A549 (cell line): Measurements from ENCODE around the gene DENND2D. TPM values are rescaled to one million over a fixed set of nuclear protein-coding genes. Genes with fewer than 3 reads are reported as not detected.

Source experiments
- ATAC-seq, 2 experiments: fragments of 200-7000 bp in 1 of 2; fragments of >200 bp in 1 of 2; cut with Nextera tagmentation in 1 of 2; cut with Tn5 transposase in 1 of 2; 3 replicates each; pipeline versions ENCODE4 v1.8.0 to v1.9.1; 2018 to 2020; ENCODE audit warnings: mild to moderate bottlenecking in 1 of 2, moderate library complexity in 1 of 2
- CTCF ChIA-PET: fragments of 300-600 bp; sonication (Branson Sonifier 250); formaldehyde crosslinking; extraction: SDS; loops from one replicate; lab custom pipeline; 2021; ENCODE audit warnings: antibody characterized with exemption, inconsistent platforms; lab: Yijun Ruan, JAX
- POLR2A ChIA-PET: fragments of 350-600 bp; formaldehyde crosslinking; extraction: SDS; loops from one replicate; lab custom pipeline; 2021; ENCODE audit warnings: antibody characterized with exemption, inconsistent platforms; lab: Yijun Ruan, JAX
- DNase-seq, 2 experiments: peaks; one replicate each; pipeline versions ENCODE4 v3.0.0 to v3.0.0-alpha.2; 2011 to 2016; ENCODE audit warnings: low read depth in 1 of 2, low spot score in 1 of 2
- FAIRE-seq: peaks from 2 replicates; lab custom pipeline; 2011; peaks lifted over from hg19 to GRCh38; lab: Jason Lieb, UNC
- H3K27ac ChIP-seq, 2 experiments: fragments of >200 bp; sonication (Bioruptor Twin); formaldehyde crosslinking; 3 replicates each; pipeline ENCODE4 v1.5.1; 2016 to 2017
- H3K4me1 ChIP-seq: fragments of >200 bp; sonication (Bioruptor Twin); formaldehyde crosslinking; 3 replicates; pipeline ENCODE4 v1.6.1; 2016
- H3K4me2 ChIP-seq: fragments of >200 bp; sonication (Bioruptor Twin); formaldehyde crosslinking; 3 replicates; pipeline ENCODE4 v1.6.1; 2016
- H3K4me3 ChIP-seq: fragments of >200 bp; sonication (Bioruptor Twin); formaldehyde crosslinking; 3 replicates; pipeline ENCODE4 v1.5.1; 2016
- H3K9me3 ChIP-seq: fragments of >200 bp; sonication (Bioruptor Twin); formaldehyde crosslinking; 3 replicates; pipeline ENCODE4 v1.6.1; 2016
- BHLHE40 ChIP-seq: IDR thresholded peaks from 2 replicates; pipeline ENCODE4 v1.6.1; 2012; ENCODE audit warnings: low read depth, low read length, inconsistent platforms
- CBX8 ChIP-seq: fragments of 200-600 bp; sonication (generic); IDR thresholded peaks from 2 replicates; pipeline ENCODE4 v1.6.1; 2016
- EHF ChIP-seq: fragments of 250-450 bp; sonication (Bioruptor Pico); IDR thresholded peaks from 2 replicates; pipeline ENCODE4 v1.5.0; 2020; ENCODE audit warnings: mild to moderate bottlenecking
- EHMT2 ChIP-seq: fragments of 200-600 bp; sonication (generic); IDR thresholded peaks from 2 replicates; pipeline ENCODE4 v1.6.1; 2016; ENCODE audit warnings: antibody characterized with exemption, low read depth, mild to moderate bottlenecking, moderate library complexity
- EP300 ChIP-seq, 2 experiments: fragments of >200 bp; sonication (Bioruptor Twin); formaldehyde crosslinking; IDR thresholded peaks; 2 replicates in 1 of 2; 3 replicates in 1 of 2; pipeline ENCODE4 v1.6.1; 2016 to 2017
- FOSL2 ChIP-seq, 2 experiments: fragments of 450-650 bp in 1 of 2; fragments of >200 bp in 1 of 2; sonication (Bioruptor Twin) in 1 of 2; formaldehyde crosslinking; IDR thresholded peaks; 2 replicates each; pipeline versions ENCODE4 v1.5.0 to v1.6.1; 2016 to 2020; ENCODE audit warnings: mild to moderate bottlenecking in 1 of 2, moderate library complexity in 1 of 2
- FOXS1 ChIP-seq: fragments of 250-450 bp; sonication (Bioruptor Pico); IDR thresholded peaks from 2 replicates; pipeline ENCODE4 v1.5.0; 2020; ENCODE audit warnings: mild to moderate bottlenecking, moderate library complexity
- HOXB5 ChIP-seq: fragments of 250-450 bp; sonication (Bioruptor Pico); IDR thresholded peaks from 2 replicates; pipeline ENCODE4 v1.5.0; 2020; ENCODE audit warnings: mild to moderate bottlenecking, moderate library complexity
- KDM1A ChIP-seq: fragments of 200-600 bp; sonication (generic); IDR thresholded peaks from 2 replicates; pipeline ENCODE4 v1.6.1; 2016; ENCODE audit warnings: low read depth, mild to moderate bottlenecking
- KDM5A ChIP-seq: fragments of 200-600 bp; sonication (generic); IDR thresholded peaks from 2 replicates; pipeline ENCODE4 v1.6.1; 2016; ENCODE audit warnings: antibody characterized with exemption, mild to moderate bottlenecking
- NR3C1 ChIP-seq: fragments of >200 bp; sonication (Bioruptor Twin); formaldehyde crosslinking; IDR thresholded peaks from 3 replicates; pipeline ENCODE4 v1.6.1; 2017
- RARB ChIP-seq: fragments of 250-450 bp; sonication (Bioruptor Pico); IDR thresholded peaks from 2 replicates; pipeline ENCODE4 v1.8.0; 2021; ENCODE audit warnings: mild to moderate bottlenecking, moderate library complexity
- RCOR1 ChIP-seq: fragments of 150-350 bp; IDR thresholded peaks from 2 replicates; pipeline ENCODE4 v1.6.1; 2014; ENCODE audit warnings: antibody characterized with exemption, low read length, low read depth
- RNF2 ChIP-seq: fragments of 200-600 bp; sonication (generic); IDR thresholded peaks from 2 replicates; pipeline ENCODE4 v1.6.1; 2016; ENCODE audit warnings: low read depth, mild to moderate bottlenecking, antibody characterized with exemption, moderate library complexity, borderline replicate concordance
- ZSCAN20 ChIP-seq: fragments of 250-450 bp; sonication (Bioruptor Pico); IDR thresholded peaks from 2 replicates; pipeline ENCODE4 v1.8.0; 2022; ENCODE audit warnings: mild to moderate bottlenecking, moderate library complexity
- WGBS: methylation state at CpG from one replicate; pipeline ENCODE4 v1.1.6; 2017; ENCODE audit errors: missing lambda C conversion rate; 5-methylcytosine and 5-hydroxymethylcytosine counted together
- polyA plus RNA-seq, 4 experiments: library from polyadenylated mRNA; depleted of rRNA in 3 of 4; stranded (reverse); fragments of >200 nt; fragmentation: RNase III in 1 of 4; extraction: RNeasy Plus Mini Kit Qiagen cat#74134 plus additional on column Dnase treatment in 1 of 4; gene quantifications; 2 replicates in 3 of 4; 3 replicates in 1 of 4; pipeline ENCODE4 v1.2.3, GENCODE V29; 2011 to 2017
- TF ChIP-seq, protein P1 (sequence below): IDR thresholded peaks from 2 replicates; pipeline ENCODE4 v1.6.1; 2012
- TF ChIP-seq, protein P2 (sequence below): IDR thresholded peaks from 2 replicates; pipeline ENCODE4 v1.6.1; 2012; ENCODE audit warnings: low read depth, borderline replicate concordance
- TF ChIP-seq, protein P3 (sequence below): fragments of 250-450 bp; sonication (Bioruptor Pico); IDR thresholded peaks from 2 replicates; pipeline ENCODE4 v1.5.0; 2020; ENCODE audit warnings: low read depth, mild to moderate bottlenecking, moderate library complexity
- TF ChIP-seq, protein P4 (sequence below): fragments of >200 bp; sonication (Bioruptor Twin); formaldehyde crosslinking; IDR thresholded peaks from 2 replicates; pipeline ENCODE4 v1.6.1; 2016

Gene DENND2D
- polyA plus RNA-seq, 2 of the 4 experiments (the other 2 are of a cell fraction) = 1.7 to 3.4 TPM

DNA sequence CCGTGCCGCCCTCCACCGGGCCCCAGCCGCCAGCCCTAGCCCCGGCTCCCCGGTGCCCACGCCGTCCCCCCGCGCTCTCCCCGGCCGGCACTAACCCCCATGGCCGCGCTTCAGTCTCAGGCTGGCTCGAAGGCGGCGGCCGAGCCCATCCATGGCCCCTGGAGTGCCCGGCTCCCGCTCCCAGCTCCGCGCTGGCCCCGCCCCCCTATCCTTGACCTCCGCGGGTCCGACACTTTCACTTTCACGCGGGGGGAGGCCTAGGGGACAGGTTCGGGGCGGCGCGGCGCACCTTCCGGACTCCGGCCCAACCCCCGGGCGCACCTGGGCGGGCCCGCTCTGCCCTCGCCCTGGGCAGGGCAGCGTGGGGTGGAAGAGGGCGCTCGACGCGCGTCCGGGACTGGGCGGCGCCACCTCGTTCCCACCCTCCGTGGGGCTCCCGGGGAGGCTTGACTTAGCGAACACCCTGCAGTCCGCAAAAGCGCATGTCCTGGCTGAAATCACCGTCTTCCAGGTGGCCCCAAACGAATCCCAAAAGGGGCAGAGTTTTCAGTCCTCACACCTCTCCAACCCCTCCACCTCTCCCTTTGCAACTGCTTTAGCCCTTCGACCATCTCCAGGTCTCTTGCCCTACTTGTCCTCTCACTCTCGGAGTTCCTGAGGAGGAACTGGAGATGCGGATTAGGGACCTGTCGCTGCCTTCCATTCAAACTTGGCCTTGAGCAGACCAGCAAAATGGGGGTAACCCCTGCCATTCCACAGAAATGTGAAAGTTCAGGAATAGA lies 3.9 kb upstream of the DENND2D start:
- DNase-seq (peak in 1 of 2 experiments; percentile 10), FAIRE-seq (no peak), ATAC-seq (peak; percentile 63 to 81; a peak in 5 of 6 replicates)
- no peaks in the 10 kb centered on the region for H3K9me3 ChIP-seq
- ChIA-PET CTCF (no interaction called here), POLR2A (no interaction called here)
- TF ChIP-seq FOXS1 (CRISPR knock-in tag) (no peak), EHMT2 (no peak)
- TF ChIP-seq, protein P1, sequence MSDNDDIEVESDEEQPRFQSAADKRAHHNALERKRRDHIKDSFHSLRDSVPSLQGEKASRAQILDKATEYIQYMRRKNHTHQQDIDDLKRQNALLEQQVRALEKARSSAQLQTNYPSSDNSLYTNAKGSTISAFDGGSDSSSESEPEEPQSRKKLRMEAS = peak; percentile 63; the same call in 1 of the 2 replicates
- TF ChIP-seq, protein P2, sequence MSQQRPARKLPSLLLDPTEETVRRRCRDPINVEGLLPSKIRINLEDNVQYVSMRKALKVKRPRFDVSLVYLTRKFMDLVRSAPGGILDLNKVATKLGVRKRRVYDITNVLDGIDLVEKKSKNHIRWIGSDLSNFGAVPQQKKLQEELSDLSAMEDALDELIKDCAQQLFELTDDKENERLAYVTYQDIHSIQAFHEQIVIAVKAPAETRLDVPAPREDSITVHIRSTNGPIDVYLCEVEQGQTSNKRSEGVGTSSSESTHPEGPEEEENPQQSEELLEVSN = peak; percentile 71
- H3K4me3 ChIP-seq = peak overlapping the region; percentile 61
- H3K27ac ChIP-seq = peak overlapping the region; percentile 65 to 87; a peak in 5 of 6 replicates
- H3K4me2 ChIP-seq = peak overlapping the region; percentile 88
- no peaks in the 10 kb centered on the region for H3K4me1 ChIP-seq
- WGBS = 34% methylated on average over 10 of the region's 61 CpGs

DNA sequence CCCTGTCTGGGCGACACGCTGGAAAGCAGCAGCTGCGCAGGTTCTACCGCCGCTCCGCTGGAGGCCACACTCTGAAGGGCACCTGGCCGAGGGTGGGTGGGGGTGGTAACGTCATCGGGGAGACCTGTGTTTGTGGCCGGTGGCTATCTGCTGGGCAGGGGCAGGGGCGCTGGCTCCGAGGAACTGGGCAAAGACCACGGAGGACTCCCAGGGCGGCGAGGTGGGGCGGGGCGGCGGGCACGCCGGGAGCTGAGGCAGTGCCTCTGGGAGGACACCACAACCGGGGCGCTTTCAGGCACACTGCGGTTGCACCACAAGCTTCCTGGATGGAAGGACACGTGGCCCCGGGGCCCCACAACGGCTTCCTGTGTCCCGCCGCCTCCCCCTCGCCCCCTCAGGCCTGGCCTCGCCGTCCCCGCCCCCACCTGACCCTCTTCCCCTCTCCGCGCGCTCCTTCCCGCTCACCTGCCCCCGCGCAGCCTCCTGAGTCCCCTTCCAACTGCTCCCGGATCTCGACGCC lies 3.3 kb upstream of the DENND2D start:
- ChIA-PET CTCF (no interaction called here), POLR2A (no interaction called here)
- H3K27ac ChIP-seq = peak overlapping the region; percentile 65 to 87; a peak in 5 of 6 replicates
- FAIRE-seq = no peak
- no peaks in the 10 kb centered on the region for H3K9me3 ChIP-seq
- DNase-seq = no peak
- WGBS = 76% methylated on average over 4 of the region's 41 CpGs
- TF ChIP-seq ZSCAN20 (CRISPR knock-in tag) (no peak), RNF2 (no peak), CBX8 (no peak), NR3C1 (no peak), EP300 (IDR thresholded peaks at IDR 0.05) (no peak), FOSL2 (IDR thresholded peaks at IDR 0.05) (no peak), FOSL2 (CRISPR knock-in tag; IDR thresholded peaks at IDR 0.05) (no peak), FOXS1 (CRISPR knock-in tag) (no peak), EHF (no peak), KDM5A (no peak), RCOR1 (no peak), HOXB5 (CRISPR knock-in tag) (no peak), BHLHE40 (no peak), KDM1A (no peak), RARB (CRISPR knock-in tag) (no peak)
- TF ChIP-seq, protein P3, sequence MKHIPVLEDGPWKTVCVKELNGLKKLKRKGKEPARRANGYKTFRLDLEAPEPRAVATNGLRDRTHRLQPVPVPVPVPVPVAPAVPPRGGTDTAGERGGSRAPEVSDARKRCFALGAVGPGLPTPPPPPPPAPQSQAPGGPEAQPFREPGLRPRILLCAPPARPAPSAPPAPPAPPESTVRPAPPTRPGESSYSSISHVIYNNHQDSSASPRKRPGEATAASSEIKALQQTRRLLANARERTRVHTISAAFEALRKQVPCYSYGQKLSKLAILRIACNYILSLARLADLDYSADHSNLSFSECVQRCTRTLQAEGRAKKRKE = no peak
- TF ChIP-seq, protein P4, sequence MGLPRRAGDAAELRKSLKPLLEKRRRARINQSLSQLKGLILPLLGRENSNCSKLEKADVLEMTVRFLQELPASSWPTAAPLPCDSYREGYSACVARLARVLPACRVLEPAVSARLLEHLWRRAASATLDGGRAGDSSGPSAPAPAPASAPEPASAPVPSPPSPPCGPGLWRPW = no peak
- peak overlapping the region; percentile 61 for H3K4me3 ChIP-seq
- no peaks in the 10 kb centered on the region for H3K4me1 ChIP-seq
- H3K4me2 ChIP-seq = peak overlapping the region; percentile 88
- ATAC-seq = peak; percentile 39 to 56; a peak in 3 of 6 replicates
